HG03469 (cell line): Measurements from ENCODE around the gene ARFRP1.
A peak's percentile ranks its signal among the peaks of the same experiment; 100 is the strongest.
"Not testable (repeated sequence)": the region's sequence is repeated elsewhere in the genome, so short reads cannot be mapped to it uniquely, and the experiment has no call there.

ENCODE experiments used
- ATAC-seq: cut with Tn5 transposase; IDR thresholded peaks from one replicate; pipeline ENCODE4 v1.9.1; 2021; ENCODE audit warnings: mild to moderate bottlenecking, moderate library complexity, moderate number of reproducible peaks; ENCODE audit not compliant: unreplicated experiment

Gene ARFRP1

DNA sequence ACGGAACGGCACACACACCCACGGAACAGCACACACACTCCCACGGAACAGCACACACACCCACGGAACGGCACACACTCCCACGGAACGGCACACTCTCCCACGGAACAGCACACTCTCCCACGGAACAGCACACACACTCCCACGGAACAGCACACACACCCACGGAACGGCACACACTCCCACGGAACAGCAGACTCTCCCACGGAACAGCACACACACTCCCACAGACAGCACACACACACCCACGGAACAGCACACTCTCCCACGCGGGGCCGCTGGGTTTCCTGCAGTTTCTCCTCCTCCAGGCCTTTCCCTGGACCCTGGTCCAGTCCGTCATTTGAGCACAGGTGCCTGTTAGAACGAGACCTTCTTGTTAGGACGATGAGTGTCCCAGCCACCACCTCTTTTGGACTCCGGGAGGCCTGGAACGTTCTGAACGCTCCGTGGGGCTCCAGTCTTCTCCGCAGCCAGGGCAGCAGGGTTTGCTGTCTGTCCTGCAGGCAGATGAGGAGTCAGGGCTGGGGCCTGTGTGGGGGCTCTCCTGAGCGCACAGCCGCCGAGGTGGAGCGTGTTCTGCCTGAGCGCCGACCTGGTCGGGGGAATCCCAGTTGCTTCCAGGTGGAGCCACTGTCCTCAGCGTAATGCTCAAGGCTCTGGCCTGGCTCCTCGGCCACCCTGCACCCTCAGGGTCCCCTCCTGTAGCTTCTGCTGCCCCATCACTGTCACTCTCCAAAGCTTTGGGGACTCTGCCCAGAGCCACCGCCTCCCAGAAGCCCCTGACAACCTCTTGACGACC lies 28.9 kb downstream of the ARFRP1 start:
- no peak for ATAC-seq

DNA sequence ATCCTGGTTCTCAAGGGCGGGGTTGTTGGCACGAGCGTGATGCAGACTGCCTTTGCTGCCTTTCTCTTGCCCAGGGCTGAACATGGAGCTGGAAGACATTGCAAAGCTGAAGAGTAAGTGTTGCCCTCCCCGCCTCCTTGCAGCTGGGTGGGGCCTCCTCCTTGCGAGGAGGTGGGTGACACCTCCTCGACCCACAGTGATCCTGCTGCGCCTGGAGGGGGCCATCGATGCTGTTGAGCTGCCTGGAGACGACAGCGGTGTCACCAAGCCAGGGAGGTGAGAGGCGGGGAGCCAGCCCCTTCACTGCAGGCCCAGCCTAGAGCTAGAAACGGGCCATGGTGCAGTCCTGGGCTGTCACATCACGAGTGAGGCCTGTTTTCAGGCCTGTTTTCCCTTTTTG lies 29.7 kb downstream of the ARFRP1 start:
- no peak for ATAC-seq

DNA sequence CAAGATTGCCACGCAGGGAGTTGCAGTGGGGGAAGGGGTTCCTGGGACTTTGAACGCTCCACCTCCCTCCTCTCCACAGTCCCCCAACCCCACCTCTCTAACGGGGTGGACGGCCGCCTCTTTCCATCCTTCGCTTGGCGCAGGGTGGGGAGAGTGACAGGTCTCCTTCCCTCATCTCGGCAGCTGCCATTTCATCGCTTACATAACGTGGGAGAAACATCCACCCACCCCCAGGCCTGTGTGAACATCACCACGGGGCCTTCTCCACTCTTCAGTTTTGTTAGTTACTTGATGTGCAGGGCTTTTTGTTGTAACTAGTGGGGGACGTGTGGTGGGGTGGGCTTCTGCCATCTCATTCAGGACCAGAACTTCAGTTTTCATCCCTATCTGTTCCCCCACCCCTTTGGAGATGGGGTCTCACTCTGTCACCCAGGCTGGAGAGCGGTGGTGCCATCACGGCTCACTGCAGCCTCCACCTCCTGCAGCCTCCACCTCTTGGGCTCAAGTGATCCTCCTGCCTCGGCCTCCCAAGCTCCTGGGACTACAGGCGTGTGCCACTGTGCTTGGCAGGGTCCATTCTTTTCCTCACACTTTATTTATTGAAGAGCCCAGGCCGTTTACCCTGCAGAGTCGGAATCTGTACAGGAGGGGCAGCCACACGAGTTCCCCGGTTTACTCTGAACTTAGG lies 32.0 kb downstream of the ARFRP1 start:
- ATAC-seq = no peak

DNA sequence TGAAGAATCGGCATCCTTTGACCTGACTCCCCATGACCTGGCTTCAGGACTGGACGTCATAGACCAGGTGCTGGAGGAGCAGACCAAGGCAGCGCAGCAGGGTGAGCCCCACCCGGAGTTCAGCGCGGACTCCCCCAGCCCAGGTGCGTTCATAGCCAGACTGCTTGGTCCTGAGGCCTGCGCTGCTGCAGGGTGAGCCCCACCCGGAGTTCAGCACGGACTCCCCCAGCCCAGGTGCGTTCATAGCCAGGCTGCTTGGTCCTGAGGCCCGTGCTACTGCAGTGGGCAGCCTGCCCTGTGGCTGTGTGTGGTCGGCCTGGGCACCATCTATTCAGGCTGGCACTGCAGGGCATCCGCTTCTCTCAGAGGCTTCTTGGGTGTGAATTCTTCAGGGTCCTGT lies 33.8 kb downstream of the ARFRP1 start:
- no peak for ATAC-seq

DNA sequence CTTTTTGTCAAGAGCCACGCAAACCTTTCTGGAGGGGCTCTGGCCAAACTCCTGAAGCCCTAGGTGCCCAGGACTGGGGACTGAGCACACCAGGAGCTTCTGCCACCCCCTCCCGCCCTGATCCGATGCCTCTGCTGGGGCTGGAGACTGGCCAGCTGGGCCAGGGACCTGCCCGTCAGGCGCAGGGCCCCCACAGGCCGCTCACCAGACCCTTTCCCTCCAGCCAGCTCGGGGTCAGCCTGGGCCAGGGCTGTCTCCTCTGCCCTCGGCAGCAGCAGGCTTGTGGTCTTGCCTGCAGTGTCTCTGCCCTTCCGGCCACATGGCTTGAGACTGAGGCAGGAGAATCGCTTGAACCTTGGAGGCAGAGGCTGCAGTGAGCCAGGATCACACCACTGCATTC lies 35.1 kb downstream of the ARFRP1 start:
- ATAC-seq = no peak

DNA sequence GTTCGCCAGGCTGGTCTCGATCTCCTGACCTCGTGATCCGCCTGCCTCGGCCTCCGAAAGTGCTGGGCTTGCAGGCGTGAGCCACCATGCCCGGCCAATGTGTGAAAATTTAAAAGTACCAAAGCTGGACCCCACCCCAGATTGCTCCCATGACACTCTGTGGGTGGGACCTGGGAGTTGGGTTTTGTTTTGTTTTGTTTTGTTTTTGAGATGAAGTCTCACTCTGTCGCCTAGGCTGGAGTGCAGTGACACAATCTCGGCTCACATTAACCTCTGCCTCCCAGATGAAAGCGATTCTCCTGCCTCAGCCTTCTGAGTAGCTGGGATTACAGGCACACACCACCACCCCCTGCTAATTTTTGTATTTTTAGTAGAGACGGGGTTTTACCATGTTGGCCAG lies 36.1 kb downstream of the ARFRP1 start:
- ATAC-seq = not testable (repeated sequence)

DNA sequence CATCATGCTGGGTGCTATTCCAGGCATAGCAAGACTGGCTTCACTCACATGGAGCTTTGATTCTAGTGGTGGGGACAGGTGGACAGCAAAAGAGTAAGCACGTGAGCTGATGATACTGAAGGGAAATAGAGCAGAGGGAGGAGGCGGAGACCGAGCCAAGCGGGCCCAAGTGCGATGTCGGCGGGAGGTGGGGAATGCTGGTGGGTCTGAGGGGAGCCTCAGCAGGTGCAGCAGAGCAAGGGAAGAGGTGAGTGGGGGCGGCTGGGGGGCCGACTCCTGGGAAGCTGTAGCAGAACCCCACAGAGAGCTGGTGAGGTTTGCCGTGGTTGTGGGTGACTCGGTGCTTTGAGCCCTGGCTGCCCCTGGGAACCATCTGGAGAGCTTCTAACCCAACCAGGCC lies 39.4 kb downstream of the ARFRP1 start:
- ATAC-seq = no peak

DNA sequence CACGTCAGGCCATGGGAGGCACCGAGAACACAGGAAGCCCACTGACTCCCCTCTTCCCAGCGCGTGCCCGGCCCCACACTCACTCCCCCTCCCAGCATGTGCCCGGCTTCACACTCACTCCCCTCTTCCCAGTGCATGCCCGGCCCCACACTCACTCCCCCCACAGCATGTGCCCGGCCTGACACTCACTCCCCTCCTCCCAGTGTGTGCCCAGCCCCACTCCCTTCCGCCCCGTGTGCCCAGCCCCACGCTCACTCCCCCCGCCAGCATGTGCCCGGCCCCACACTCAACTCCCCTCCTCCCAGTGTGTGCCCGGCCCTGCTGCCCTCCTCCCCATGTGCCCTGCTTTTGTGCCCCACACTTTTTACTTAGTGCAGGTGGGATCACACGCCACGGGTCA lies 39.9 kb downstream of the ARFRP1 start:
- no peak for ATAC-seq

DNA sequence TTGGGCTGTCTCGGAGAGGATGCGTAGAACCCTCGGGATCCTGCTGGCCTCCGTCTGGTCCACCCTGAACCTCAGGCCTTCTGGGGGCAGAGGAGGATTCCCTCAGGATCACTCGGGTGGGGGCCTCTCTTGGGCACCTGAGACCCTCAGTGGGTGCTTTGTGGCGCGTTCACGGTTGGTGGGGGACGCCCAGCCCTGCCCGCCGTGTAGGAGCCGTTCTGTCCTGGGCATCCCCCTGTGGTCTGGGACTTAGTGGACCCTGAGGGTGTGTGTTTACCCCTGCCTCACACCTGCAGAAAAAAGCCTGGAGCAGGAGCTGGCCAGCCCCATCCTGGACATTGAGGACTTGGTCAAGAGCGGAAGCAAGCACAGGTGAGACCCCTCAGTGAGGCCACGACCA lies 42.1 kb downstream of the ARFRP1 start:
- ATAC-seq = no peak

DNA sequence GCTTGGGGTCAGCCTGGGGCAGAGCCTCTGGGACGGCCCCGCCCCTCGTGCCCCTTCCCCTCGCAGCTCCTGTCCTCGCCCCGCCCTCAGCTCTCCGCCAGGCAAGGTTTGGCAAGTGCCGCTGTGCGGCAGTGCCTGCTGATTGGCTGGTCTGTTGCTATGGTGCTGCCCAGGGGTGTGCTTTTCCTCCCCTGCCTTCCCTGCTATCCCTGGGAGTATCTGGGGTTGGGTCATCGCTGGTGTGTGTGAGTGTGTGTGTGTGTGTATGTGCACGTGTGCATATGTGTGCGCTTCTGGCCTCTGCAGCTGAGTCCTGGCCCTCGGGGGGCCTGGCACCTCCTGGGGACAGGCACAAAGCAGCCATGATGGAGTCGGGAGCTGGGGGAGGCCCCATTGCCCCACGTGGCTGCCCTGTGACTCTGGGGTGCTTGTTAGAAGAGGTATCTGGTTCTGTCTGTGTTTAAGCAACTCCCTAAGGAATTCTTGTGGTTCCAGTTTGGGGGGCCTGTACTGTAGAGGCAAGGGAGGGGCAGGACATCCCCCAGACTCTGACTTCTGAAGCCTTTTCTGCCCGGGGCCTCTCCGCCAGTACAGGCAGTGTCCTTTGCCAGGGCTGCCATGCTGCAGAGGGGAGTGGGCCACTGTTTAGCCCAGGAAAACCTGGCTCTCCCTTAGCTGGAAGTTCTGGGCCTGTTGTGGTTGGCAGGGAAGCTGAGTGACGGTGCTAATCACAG lies 42.7 kb downstream of the ARFRP1 start:
- ATAC-seq = no peak

DNA sequence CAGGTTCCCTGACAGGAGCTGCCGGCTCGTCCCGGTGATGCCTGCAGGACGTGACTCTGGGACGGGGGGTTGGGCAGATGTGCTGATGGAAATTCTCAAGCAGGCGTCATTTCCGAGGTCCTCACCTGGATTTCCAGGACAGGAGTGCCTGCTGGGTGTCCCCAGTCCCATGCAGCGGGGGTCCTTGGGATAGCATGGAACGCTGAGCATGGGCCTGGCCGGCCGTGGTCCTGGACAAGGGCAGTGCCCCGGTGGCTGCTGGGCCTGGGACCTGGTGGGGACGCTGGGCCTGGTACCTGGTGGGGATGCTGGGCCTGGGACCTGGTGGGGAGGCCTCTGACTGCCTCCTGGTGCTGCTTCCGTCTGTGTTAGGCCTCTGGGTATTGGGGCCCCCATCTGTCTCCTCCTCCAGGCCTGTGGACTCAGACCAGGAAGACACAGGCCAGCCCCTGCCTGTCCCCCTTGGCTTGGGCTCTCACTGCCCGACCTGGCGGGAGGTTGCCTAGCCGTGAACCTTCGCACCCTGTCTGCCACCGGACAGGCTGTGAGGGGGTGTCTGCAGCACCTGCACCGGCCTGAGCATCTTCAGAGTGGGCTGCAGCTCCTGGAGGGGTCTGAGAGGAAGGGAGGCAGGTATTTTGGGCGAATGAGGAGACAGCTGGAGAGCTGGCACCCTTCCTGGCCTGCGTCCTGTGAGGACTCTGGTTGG lies 43.5 kb downstream of the ARFRP1 start:
- no peak for ATAC-seq

DNA sequence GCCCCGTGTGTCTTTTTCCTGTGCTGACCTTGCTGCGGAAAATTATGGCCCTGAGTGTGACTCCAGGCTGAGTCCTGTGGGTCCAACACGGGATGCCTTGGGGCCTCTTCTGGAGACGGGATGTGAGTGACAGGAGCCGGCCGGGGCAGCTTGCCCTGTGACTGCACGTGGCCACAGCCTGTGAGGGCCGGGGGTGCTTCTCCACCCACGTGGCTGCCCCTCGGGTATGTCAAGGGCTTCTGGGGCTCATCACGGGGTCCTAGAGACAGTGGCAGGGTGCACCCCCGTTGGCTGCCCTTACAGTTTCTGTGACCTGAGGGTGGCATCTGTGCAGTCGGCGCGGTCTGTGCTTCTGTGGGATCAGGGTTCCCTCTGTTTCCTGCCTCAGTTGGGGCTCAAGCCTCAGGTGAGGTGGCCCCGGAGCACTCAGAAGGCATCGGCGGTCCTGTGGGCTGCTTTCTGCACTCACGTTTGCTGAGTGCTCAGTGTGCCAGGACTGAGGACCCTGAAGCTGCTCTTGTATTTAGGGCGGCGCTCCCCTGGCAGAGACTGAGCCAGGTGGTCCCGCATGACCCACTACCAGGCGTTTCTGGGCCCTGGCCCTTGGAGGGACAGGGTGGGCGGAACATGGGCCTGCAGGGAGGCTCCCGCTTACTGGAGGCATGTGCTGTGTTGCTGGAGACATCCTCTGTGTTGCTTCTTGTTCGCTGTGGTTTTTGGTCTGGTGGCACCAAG lies 44.3 kb downstream of the ARFRP1 start:
- ATAC-seq = no peak

DNA sequence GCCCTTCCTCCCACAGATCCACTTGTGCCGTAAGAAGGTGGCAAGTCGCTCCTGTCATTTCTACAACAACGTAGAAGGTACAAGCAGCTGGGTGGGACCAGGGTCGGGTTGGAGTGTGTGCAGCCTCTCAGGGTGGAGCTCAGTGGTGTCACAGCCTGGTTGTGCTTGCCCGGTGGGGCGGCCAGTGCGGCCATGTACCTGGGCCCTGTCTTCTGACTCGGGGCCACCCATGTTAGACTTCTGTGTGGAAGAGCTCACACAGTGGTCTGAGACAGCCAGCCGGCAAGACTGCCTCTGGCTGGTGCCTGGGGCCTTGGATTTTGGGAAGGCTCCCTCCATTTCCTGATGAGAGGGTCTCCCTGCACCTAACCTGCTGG lies 45.0 kb downstream of the ARFRP1 start:
- no peak for ATAC-seq

DNA sequence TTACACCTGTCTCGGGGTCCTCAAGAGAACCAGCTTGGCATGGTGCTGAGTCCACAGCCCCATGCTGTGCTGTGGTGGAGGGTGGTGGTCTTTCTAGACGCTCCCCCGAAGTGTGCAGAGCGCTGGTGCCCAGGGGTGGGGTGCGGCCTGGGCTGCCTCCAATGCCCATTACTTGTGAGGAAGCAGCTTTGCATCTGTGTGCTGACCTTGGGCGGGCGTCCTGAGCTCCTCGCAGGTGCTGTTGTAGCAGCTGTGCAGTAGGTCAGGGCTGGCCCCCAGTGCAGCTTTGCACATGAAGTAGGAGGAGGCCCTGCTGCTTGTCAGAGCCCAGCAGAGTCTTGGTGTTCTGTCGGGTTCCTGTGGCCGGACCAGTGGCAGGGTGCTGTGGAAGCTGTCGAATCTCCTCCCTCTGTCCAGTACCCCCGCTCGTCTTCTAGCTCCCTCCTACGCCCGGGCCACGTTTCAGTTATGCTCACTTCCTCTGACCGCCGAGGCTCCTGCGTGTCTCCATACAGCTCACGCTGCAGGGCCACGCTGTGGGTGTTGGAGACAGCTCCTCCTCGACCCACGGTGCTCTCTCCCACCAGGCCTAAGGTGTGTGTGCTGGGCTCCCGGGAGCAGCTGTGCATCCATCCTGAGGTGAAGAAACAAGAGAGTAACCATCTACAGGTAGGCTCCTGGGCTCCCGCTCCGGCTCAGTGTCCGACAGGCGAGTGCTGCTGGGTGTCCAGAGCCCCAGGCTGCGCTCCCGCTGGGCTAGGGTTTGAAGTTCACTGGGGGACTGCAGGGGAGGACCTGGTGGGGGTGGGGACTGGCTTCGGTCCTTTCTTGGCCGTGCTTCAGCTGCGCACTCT lies 45.6 kb downstream of the ARFRP1 start:
- ATAC-seq = no peak

DNA sequence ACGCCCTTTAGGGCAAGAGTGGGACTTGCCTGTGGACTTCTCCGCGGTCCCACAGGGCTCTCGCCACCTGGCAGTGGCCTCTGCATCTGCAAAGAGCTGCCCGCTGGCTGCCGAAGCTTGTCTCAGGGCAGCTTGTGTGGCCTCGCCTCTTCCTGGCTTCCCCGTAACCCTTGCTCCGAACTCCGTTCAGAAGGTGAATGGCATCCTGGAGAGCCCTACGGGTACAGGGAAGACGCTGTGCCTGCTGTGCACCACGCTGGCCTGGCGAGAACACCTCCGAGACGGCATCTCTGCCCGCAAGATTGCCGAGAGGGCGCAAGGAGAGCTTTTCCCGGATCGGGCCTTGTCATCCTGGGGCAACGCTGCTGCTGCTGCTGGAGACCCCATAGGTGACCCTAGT lies 46.7 kb downstream of the ARFRP1 start:
- no peak for ATAC-seq

DNA sequence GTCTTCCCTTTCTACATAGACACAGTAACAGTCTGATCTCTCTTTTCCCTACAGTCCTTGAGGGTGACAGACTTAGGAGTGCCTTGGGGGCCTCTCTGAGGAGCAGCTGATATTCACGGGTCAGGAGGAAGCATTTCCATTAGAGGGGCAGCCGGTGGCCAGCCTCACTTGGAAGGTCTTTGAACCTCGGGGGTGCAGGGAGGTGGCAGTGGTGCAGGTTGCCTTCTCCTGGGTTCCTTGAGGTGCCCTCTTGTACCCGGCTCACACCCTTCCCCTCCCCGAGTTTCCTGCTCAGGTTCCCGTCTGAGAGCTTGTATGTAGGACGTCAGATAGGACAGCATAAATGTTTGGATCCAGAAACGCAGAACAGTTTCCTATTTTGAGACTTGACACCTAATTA lies 47.2 kb downstream of the ARFRP1 start:
- no peak for ATAC-seq

DNA sequence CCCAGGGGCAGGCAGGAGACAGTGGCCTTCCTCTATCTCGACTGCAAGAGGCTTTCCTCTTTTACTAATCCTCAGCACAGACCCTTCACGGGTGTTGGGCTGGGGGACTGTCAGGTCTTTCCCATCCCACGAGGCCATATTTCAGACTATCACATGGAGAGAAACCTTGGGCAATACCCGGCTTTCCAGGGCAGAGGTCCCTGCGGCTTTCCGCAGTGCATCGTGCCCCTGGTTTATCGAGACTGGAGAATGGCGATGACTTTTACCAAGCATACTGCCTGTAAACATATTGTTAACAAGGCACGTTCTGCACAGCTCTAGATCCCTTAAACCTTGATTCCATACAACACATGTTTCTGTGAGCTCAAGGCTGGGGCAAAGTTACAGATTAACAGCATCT lies 47.6 kb downstream of the ARFRP1 start:
- not testable (repeated sequence) for ATAC-seq

DNA sequence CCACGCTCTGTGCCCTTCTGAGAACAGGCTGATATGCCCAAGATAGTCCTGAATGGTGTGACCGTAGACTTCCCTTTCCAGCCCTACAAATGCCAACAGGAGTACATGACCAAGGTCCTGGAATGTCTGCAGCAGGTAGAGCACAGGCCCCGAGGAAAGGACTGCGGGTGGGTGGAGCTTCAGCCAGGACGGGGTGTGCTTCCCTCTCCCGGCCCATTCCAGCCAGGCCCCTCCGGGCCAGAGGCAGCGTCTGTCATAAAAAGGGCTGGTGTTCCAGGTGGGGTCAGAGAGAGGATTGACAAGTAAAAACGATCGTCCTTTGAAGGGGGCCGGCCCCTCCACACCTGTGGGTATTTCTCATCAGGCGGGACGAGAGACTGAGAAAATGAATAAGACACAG lies 48.4 kb downstream of the ARFRP1 start:
- ATAC-seq = no peak

DNA sequence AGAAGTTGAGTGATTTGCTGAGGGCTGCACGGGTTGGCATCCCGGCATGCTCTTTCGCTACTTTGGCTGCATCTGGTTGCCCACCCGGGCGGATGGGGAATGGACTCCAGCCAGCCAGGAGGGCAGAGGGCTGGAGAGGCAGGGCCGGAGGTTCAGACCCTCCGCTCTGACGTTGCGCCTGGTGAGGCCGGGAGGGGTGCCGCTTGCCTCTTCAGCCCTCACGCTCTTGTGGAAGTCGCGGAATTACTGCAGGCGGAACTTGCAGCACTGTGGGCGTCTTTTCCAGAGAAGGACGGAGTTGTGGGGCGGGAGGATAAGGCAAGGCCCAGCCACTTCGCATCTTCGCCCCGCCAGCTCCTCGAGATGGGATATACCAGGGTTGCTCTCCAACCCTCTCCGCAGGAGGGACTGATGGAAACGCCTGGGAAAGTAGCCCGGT lies 49.0 kb downstream of the ARFRP1 start:
- ATAC-seq = peak; percentile 5
